ENCODE data around the gene CD34.
"Not testable (repeated sequence)": the region's sequence is repeated elsewhere in the genome, so short reads cannot be mapped to it uniquely, and the experiment has no call there.

The CD34 gene

DNA sequence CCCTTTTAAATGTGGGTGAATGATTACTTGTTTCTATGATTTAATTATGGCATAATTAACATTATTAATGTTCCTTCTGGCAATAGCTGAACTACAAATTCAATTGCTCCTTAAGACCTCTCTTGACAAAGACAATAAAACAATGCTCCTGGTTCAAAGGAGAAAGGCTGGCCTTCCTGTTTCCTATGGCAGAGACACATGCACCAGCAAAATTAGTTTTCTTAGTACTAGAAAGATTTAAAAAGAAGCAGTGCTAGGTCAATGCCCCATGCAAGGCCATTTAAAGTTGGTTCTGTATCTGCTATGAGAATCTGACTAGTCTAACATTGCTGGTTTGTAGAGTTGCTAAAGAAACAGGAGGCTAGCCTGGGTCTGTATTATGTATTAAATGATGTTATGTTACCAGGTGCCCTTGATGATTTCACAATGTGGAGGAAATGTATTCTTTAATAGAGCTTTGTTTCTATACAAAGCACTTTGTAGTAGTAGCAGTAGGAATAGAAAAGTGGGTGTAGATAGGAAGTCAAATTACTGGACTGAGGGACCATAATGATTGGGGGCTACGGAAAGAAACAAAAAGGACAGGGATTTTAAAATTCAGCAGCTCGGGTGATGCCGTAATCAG is 38.8 kb upstream of the CD34 start:
- Histone ChIP-seq H3K4me3 (ENCODE audit: low read depth, low read length) (no peak overlapping the region), H3K9me3 (ENCODE audit: severe bottlenecking) (peaks cover 5% of the 10 kb centered on the region), H3K36me3 (no peaks in the 10 kb centered on the region), H3K27ac (no peak overlapping the region), H3K27me3 (ENCODE audit: insufficient read depth, low read depth, severe bottlenecking) (no peaks in the 10 kb centered on the region)
- TF ChIP-seq, protein P1, sequence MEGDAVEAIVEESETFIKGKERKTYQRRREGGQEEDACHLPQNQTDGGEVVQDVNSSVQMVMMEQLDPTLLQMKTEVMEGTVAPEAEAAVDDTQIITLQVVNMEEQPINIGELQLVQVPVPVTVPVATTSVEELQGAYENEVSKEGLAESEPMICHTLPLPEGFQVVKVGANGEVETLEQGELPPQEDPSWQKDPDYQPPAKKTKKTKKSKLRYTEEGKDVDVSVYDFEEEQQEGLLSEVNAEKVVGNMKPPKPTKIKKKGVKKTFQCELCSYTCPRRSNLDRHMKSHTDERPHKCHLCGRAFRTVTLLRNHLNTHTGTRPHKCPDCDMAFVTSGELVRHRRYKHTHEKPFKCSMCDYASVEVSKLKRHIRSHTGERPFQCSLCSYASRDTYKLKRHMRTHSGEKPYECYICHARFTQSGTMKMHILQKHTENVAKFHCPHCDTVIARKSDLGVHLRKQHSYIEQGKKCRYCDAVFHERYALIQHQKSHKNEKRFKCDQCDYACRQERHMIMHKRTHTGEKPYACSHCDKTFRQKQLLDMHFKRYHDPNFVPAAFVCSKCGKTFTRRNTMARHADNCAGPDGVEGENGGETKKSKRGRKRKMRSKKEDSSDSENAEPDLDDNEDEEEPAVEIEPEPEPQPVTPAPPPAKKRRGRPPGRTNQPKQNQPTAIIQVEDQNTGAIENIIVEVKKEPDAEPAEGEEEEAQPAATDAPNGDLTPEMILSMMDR (IDR thresholded peaks at IDR 0.05; ENCODE audit: low read depth, low read length): no peak
- DNase-seq: no peak

DNA sequence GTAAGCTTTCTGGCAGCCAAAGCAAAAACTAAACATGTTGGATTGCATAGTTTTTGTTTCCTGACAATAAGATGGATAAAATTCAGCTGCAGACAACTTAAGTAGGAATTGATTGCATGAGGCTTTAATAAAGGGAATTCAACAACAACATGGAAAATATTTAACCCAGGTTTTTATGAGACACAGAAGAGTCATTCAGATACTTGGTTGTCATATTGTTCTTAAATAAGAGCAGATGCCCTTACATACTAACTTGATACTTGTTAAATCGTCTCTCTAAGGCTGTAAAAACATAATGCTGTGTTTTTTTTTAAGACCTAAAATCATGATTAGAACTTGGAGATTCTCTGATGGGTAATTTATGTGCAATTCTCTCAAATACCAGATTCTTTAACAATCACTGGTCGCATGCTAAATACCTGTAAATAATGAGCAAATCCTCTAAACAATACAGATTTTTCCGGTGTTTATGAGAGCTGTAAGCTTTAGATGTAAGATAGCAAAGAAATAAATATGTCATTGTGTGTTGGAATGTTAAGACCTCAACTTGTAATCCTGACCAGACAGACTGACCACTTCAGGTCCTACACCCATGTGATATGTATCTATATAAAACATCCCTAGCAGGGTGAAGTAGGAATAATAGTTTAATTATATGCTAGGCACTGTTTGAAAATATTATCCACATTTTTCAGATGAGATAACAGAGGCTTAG is 37.8 kb upstream of the CD34 start:
- TF ChIP-seq, protein P1 (IDR thresholded peaks at IDR 0.05; ENCODE audit: low read depth, low read length): no peak
- Histone ChIP-seq H3K9me3 (ENCODE audit: severe bottlenecking) (no peaks in the 10 kb centered on the region), H3K27me3 (ENCODE audit: insufficient read depth, low read depth, severe bottlenecking) (no peaks in the 10 kb centered on the region), H3K36me3 (no peaks in the 10 kb centered on the region), H3K27ac (no peak overlapping the region), H3K4me3 (ENCODE audit: low read depth, low read length) (no peak overlapping the region)
- no peak for DNase-seq

DNA sequence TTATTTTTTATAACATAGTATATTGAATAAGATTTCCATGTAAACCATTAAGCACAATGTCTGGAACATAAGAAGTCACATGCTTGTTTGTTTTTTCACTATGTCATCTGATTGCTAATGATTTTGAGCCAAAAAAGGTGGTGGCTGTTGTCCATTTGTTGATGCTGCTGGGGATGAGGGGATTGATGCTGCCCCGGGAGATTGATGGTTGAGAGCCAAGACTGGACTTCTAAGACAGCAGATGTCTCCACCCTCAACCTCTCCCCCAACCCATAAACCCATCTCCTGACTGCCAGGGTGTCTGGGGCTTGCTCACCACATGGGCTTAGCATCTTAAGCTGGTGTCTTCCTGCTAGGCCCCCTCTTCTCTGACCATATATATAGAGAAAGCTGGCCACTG is 35.8 kb upstream of the CD34 start:
- H3K27ac ChIP-seq: no peak overlapping the region
- DNase-seq: peak; percentile 68

DNA sequence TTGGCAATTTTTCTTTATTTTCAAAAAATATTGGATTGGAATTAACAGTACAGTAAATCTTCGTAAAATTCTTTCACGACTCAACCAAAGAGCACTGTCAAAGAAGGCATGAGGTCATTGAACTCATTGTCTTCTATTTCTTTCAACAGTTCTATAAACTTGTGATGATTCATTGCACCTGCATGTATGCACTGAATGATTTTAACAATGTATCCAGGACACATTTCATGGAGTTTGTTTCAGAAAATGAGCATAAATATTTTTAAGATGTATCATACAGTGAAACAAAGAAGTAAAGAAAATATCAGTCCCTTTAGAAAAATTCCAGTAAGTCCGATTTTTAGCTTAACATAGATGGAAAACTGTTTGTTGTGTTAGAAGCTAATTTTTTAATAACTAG is 33.6 kb upstream of the CD34 start:
- Histone ChIP-seq H3K27ac (no peak overlapping the region), H3K9me3 (ENCODE audit: severe bottlenecking) (no peaks in the 10 kb centered on the region), H3K27me3 (ENCODE audit: insufficient read depth, low read depth, severe bottlenecking) (no peaks in the 10 kb centered on the region), H3K36me3 (no peaks in the 10 kb centered on the region), H3K4me3 (ENCODE audit: low read depth, low read length) (no peak overlapping the region)
- no peak for DNase-seq
- TF ChIP-seq, protein P1 (IDR thresholded peaks at IDR 0.05; ENCODE audit: low read depth, low read length): no peak

More for the DNA sequence above, 35.8 kb upstream of the CD34 start:
- H3K4me3 ChIP-seq (ENCODE audit: low read depth, low read length): no peak overlapping the region
- TF ChIP-seq, protein P1 (IDR thresholded peaks at IDR 0.05; ENCODE audit: low read depth, low read length): no peak
- no peaks in the 10 kb centered on the region for H3K27me3 ChIP-seq (ENCODE audit: insufficient read depth, low read depth, severe bottlenecking)
- no peaks in the 10 kb centered on the region for H3K36me3 ChIP-seq
- H3K9me3 ChIP-seq (ENCODE audit: severe bottlenecking): no peaks in the 10 kb centered on the region

DNA sequence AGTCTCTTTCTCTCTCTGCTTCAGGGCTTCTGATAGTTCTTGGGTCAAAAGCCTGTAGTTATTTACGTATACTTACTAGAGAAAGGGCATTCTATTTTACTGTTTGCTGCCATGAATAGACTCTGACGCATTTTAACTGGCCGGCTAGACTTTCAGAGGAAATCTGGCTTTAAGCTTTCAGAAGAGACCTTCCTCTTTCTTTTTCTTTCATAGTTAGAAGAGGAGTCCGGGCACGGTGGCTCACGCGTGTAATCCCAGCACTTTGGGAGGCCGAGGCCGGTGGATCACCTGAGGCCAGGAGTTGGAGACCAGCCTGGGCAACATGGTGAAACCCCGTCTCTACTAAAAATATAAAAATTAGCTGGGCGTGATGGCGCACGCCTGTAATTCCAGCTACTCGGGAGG is 31.4 kb upstream of the CD34 start:
- not testable (repeated sequence) for H3K27me3 ChIP-seq (ENCODE audit: insufficient read depth, low read depth, severe bottlenecking); H3K27ac ChIP-seq; H3K9me3 ChIP-seq (ENCODE audit: severe bottlenecking); H3K36me3 ChIP-seq; H3K4me3 ChIP-seq (ENCODE audit: low read depth, low read length); DNase-seq

DNA sequence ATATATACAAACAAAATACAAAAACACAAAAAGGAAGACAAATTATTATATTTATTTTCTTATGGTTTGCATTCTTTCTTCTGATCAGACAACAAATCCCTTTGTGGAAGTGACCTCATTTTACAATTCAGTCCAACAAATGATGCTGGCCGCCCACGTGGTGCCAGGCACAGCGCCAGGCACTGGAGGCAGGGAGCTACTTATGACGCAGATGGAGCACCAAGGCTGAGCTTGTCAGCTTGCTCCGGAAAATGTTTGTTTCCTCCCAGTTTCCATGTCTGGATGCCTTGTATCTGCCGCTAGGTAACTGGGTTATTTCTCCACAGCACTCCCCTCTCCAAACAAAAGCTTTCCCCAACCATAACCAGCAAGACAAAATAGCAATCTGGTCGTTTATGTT is 30.7 kb upstream of the CD34 start:
- Histone ChIP-seq H3K27me3 (ENCODE audit: insufficient read depth, low read depth, severe bottlenecking) (no peaks in the 10 kb centered on the region), H3K36me3 (no peaks in the 10 kb centered on the region), H3K27ac (no peak overlapping the region), H3K9me3 (ENCODE audit: severe bottlenecking) (no peaks in the 10 kb centered on the region), H3K4me3 (ENCODE audit: low read depth, low read length) (no peak overlapping the region)
- TF ChIP-seq, protein P1 (IDR thresholded peaks at IDR 0.05; ENCODE audit: low read depth, low read length): no peak
- no peak for DNase-seq
